HEK293T (cell line): ENCODE results near the gene F8A1.
"Not testable (repeated sequence)": the region's sequence is repeated elsewhere in the genome, so short reads cannot be mapped to it uniquely, and the experiment has no call there.

ENCODE experiments used
- CTCF ChIA-PET: fragments of 350-600 bp; formaldehyde crosslinking; extraction: SDS; loops from one replicate; lab custom pipeline; 2021; ENCODE audit warnings: antibody characterized with exemption, inconsistent platforms; lab: Yijun Ruan, JAX
- POLR2A ChIA-PET: fragments of 350-600 bp; formaldehyde crosslinking; extraction: SDS; loops from one replicate; lab custom pipeline; 2020; ENCODE audit warnings: antibody characterized with exemption, inconsistent platforms; lab: Yijun Ruan, JAX
- DNase-seq: peaks from one replicate; pipeline ENCODE4 v3.0.0; 2012; ENCODE audit warnings: mixed read lengths; ENCODE audit errors: extremely low spot score
- ARNT ChIP-seq: fragments of 450-650 bp; IDR thresholded peaks from 2 replicates; pipeline ENCODE4 v1.6.1; 2017; ENCODE audit warnings: mild to moderate bottlenecking
- BHLHE40 ChIP-seq: fragments of 450-650 bp; IDR thresholded peaks from 2 replicates; pipeline ENCODE4 v1.6.1; 2016; ENCODE audit warnings: mild to moderate bottlenecking, moderate library complexity, borderline replicate concordance
- CTBP1 ChIP-seq: fragments of 450-650 bp; IDR thresholded peaks from 2 replicates; pipeline ENCODE4 v1.6.1; 2016; ENCODE audit warnings: borderline replicate concordance
- ELF4 ChIP-seq: fragments of 450-650 bp; IDR thresholded peaks from 2 replicates; pipeline ENCODE4 v1.6.1; 2017; ENCODE audit warnings: antibody characterized with exemption
- FOXA1 ChIP-seq: fragments of 450-650 bp; IDR thresholded peaks from 2 replicates; pipeline ENCODE4 v1.6.1; 2016; ENCODE audit warnings: mild to moderate bottlenecking
- FOXK2 ChIP-seq: fragments of 450-650 bp; IDR thresholded peaks from 2 replicates; pipeline ENCODE4 v1.6.1; 2016; ENCODE audit warnings: mild to moderate bottlenecking
- FOXM1 ChIP-seq: fragments of 450-650 bp; IDR thresholded peaks from 2 replicates; pipeline ENCODE4 v1.6.1; 2017; ENCODE audit warnings: mild to moderate bottlenecking, borderline replicate concordance
- HDGF ChIP-seq: fragments of 450-650 bp; IDR thresholded peaks from 2 replicates; pipeline ENCODE4 v1.6.1; 2017; ENCODE audit warnings: antibody characterized with exemption, borderline replicate concordance
- L3MBTL2 ChIP-seq: fragments of 450-650 bp; conservative IDR thresholded peaks from 2 replicates; pipeline ENCODE4 v1.6.1; 2016; ENCODE audit warnings: mild to moderate bottlenecking
- NFRKB ChIP-seq: fragments of 450-650 bp; IDR thresholded peaks from 2 replicates; pipeline ENCODE4 v1.6.1; 2016; ENCODE audit warnings: mild to moderate bottlenecking, moderate library complexity
- PKNOX1 ChIP-seq: fragments of 450-650 bp; IDR thresholded peaks from 2 replicates; pipeline ENCODE4 v1.6.1; 2016
- SP1 ChIP-seq: fragments of 450-650 bp; IDR thresholded peaks from 2 replicates; pipeline ENCODE4 v1.6.1; 2017
- SUZ12 ChIP-seq: fragments of 450-650 bp; IDR thresholded peaks from 2 replicates; pipeline ENCODE4 v1.6.1; 2016; ENCODE audit warnings: mild to moderate bottlenecking
- TARDBP ChIP-seq: fragments of 450-650 bp; IDR thresholded peaks from 2 replicates; pipeline ENCODE4 v1.6.1; 2016

F8A1 gene

GRCh38 chrX:154886069-154886788 is at the start of gene F8A1:
TSS of gene F8A1 (plus strand) at chrX:154886355. CDS start at chrX:154886375, 20 bp downstream.
- DNase-seq, POLR2A ChIA-PET, CTCF ChIA-PET: not testable (repeated sequence)

- ChIA-PET POLR2A (no interaction called here), CTCF (interaction anchor here (1.0 kb wide), 1 partner anchor 92 kb away, joined by 3 read pairs; no protein-coding TSS in a partner anchor)
- no peak for TF ChIP-seq TARDBP
- TF ChIP-seq PKNOX1, result peak; percentile 86
- DNase-seq, result peak; percentile 49
Measured at GRCh38 chrX:154840856-154841255, 45.3 kb upstream of the F8A1 start.

DNA sequence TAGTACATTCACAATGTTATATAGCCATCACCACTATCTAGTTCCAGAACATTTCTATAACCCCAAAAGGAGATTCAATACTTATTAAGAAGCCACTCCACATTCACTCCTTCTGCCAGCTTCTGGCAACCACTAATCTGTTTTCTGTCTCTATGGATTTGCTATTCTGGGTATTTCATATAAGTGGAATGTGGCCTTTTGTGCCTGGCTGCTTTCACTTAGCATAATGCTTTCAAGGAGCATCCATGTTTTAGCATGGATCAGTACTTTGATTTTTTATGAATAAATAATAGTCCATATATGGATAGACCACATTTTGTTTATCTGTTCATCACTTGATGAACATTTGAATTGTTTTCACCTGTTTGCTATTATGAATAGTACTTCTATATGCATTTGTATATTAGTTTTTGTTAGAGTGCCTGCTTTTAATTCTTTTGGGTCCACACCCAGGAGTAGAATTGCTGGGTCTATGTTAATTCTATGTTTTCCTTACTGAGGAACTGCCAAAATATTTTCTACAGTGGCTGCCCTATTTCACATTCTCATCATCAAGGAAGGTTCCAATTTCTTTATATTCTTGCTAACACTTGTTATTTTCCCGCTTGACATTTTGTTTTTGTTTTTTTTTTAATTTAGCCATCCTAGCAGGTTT is 35.1 kb upstream of the F8A1 start:
- TF ChIP-seq SP1, result no peak
- TF ChIP-seq PKNOX1, result no peak
- no peak for DNase-seq
- POLR2A ChIA-PET, result no interaction called here
- CTCF ChIA-PET, result no interaction called here

GRCh38 chrX:154855256-154855655 is 30.9 kb upstream of the F8A1 start:
- no peak for DNase-seq
- ChIA-PET CTCF (no interaction called here), POLR2A (no interaction called here)
- TF ChIP-seq FOXM1 (no peak), NFRKB (no peak), HDGF (no peak), CTBP1 (no peak)

DNA sequence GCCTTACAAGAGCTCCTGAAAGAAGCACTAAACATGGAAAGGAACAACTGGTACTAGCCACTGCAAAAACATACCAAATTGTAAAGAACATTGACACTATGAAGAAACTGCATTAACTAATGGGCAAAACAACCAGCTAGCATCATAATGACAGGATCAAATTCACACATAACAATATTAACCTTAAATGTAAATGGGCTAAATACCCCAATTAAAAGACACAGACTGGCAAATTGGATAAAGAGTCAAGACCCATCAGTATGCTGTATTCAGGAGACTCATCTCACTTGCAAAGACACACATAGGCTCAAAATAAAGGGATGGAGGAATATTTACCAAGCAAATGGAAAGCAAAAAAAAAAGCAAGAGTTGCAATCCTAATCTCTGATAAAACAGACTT is 17.6 kb upstream of the F8A1 start:
- POLR2A ChIA-PET, CTCF ChIA-PET, DNase-seq: not testable (repeated sequence)

- no peak for TF ChIP-seq PKNOX1
- TF ChIP-seq CTBP1, result no peak
- no peak for TF ChIP-seq FOXK2
- TF ChIP-seq FOXA1, result no peak
- no peak for TF ChIP-seq BHLHE40
- TF ChIP-seq ARNT, result no peak
- TF ChIP-seq HDGF, result no peak
- TF ChIP-seq ELF4, result no peak
- no peak for TF ChIP-seq NFRKB
- TF ChIP-seq L3MBTL2, result no peak
- TF ChIP-seq SP1, result no peak
- TF ChIP-seq TARDBP, result no peak
- TF ChIP-seq SUZ12, result no peak
- no peak for DNase-seq
- POLR2A ChIA-PET, result no interaction called here
- CTCF ChIA-PET, result no interaction called here
Measured at GRCh38 chrX:154873329-154873728, 12.8 kb upstream of the F8A1 start.

- CTCF ChIA-PET, DNase-seq, POLR2A ChIA-PET: not testable (repeated sequence)
Measured at GRCh38 chrX:154884069-154884468, 2.1 kb upstream of the F8A1 start.

GRCh38 chrX:154885057-154885456 is 1.1 kb upstream of the F8A1 start:
- CTCF ChIA-PET, POLR2A ChIA-PET, DNase-seq: not testable (repeated sequence)

GRCh38 chrX:154885549-154885948 is 606 bp upstream of the F8A1 start:
- POLR2A ChIA-PET, DNase-seq, CTCF ChIA-PET: not testable (repeated sequence)

- DNase-seq, POLR2A ChIA-PET, CTCF ChIA-PET: not testable (repeated sequence)
Measured at GRCh38 chrX:154886789-154887221, 650 bp downstream of the F8A1 start.
